ENCODE measurements around the gene TMEM129.

TMEM129 gene

DNA sequence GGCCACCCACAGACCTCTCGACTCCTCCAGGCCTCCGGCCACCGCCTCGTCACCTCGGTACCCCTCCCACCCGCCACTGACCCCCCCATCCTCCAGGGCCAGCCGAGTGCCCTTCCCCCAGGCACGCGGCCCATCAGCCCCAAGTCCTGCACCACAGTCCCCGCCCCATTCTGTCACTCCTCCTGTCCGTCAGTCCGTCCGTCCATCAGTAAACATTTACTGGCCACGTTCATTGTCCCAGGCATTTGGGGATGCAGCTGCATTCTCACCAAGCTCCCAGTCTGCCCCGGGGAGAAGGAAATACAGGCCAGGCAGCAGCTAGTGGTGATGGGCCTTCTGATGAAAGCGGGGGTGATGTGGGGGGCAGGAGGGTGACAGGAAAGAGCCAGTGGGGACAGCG is 36.7 kb upstream of the TMEM129 start:
- no peak for DNase-seq

DNA sequence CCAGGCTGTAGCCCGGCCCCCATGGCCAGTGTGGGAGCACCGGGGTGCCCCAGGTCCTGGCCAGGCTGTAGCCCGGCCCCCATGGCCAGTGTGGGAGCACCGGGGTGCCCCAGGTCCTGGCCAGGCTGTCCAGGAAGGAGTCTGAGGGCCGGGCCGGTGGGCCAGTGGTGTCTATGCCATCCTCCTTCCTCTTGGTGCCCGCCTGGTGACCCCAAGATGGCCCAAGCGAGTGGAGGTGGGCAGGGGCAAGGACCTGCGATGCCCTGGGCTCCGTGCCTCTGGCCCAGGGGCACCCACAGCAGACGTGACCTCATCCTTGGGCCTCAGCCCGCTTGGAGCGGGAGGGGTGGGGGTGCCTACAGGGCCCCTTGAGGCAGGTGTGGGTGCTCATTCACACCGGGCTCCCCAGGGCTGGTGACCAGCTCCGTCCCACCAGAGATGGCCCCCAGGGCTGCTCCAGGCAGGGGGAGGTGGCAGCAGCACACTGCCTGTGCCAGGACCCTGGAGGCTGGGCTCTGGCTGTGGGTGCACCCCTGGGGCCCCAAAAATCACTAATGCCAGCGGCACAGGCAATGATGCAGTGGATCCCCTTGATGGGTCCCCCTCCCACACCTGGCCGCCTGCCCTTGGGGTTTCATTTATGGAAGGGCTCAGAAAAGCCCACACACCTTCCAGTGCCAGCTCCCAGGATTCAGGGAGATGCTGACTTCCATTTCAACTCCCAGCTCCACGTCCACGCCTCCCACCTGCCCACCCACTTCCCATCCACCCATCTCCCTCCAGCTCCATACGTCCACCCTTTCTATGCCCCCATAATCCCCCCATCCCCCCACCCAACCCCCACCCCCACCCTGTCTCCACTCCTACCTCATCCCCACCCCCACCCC is 36.0 kb upstream of the TMEM129 start:
- no peak for DNase-seq

DNA sequence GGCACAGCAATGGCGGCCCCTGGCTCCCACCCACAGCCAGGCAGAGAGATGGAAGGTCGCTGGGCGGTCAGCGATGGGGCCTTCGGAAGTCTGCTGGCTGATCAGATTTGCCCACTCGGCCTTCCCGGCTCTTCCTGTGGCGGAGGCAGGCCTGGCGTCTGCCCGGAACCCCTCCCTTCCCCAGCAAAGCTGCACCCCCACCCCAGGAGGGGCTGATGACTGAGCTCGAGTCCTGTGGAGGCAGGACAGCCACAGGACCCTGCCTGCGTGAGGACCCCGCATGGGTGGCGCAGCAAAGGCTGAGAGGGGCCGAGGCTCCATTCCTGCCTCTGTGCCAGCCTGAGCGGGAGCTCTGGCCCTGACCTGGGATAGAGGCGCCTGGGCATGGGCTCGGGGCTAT is 35.0 kb upstream of the TMEM129 start:
- no peak for DNase-seq

DNA sequence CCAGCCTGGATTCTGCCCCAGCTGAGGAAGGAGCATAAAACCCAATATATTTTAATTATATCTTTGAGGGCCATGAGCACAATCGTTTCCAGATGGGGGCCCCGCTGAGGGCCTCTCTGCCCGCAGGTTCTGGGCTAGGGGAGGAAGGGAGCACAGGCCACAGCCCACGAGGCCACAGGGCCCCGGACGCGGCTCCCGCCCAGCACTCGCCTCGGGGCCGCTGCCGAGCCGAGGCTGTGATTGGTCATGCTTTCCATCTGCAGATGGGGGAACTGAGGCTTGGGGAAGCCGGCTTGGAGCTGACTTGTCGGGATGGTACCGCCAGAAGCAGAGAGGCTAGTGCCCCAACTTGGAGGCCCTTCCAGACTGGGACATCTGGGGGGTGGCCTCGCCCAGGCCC is 34.2 kb upstream of the TMEM129 start:
- no peak for DNase-seq

DNA sequence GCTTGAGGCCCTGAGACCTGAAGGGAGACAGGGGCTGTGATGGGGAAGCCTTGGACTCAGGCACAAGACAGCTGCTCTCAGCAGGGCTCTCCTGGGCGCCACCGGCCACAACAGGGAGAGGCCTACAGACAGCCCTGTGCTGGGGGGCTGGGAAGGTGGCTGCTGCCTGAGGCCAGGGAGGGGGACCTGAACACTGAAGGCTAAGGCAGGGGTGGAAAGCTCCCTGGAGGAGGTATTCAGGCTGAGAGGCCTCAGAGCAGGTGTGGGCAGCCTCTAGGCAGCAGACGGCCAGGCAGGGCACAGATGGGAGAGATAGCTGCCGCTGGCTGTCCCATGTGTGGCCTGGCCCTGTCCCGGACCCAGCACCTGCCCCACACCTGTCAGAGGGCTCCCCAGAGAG is 33.2 kb upstream of the TMEM129 start:
- DNase-seq, result no peak

DNA sequence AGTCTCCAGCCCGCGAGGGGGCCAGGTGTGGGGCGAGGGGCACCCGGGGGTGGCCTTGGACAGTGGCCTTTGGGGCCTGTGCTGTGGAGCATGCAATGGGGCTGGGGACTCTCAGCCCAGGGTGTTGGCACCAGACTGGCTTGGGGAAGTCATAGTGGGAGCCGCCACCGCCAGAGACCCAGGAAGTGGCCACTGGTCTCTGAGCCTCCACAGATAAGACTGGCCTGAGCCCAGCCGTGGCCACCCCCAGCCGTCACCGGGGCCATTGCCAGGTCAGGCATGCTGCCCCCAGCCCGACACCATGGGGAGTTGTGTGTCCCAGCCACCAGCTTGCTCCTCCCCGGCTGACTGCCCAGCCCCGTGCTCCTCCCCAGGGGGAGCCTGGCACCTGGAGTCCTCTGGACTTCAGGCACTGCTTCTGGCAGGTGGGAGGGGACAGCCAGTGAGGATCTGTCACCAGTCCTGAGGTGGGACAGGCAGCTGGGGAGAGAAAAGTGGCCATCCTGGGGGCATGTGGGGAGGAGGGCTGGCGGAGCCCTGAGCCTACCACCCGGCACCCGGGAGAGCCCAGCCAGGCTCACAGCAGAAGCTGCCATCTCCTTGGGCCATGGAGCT is 32.7 kb upstream of the TMEM129 start:
- no peak for DNase-seq

DNA sequence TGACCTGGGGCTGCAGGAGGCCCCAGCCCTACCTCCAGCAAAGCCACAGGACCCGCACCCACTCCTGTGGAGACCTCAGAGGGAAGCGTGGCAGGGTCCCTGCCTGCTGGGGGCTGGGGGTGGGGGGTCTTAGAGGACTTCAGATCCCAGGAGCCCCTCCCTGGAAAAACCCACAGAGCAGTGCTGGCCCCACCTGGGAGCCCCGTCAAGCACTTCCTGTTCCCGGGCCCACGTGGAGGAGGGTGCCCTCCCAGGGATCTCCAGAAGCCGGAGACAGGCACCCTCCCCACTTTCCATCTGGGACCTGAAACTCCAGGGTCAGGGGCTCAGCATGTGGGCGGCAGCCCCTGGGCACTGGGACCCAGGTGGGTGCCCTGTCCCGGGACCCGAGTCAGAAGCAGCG is 32.2 kb upstream of the TMEM129 start:
- no peak for DNase-seq

DNA sequence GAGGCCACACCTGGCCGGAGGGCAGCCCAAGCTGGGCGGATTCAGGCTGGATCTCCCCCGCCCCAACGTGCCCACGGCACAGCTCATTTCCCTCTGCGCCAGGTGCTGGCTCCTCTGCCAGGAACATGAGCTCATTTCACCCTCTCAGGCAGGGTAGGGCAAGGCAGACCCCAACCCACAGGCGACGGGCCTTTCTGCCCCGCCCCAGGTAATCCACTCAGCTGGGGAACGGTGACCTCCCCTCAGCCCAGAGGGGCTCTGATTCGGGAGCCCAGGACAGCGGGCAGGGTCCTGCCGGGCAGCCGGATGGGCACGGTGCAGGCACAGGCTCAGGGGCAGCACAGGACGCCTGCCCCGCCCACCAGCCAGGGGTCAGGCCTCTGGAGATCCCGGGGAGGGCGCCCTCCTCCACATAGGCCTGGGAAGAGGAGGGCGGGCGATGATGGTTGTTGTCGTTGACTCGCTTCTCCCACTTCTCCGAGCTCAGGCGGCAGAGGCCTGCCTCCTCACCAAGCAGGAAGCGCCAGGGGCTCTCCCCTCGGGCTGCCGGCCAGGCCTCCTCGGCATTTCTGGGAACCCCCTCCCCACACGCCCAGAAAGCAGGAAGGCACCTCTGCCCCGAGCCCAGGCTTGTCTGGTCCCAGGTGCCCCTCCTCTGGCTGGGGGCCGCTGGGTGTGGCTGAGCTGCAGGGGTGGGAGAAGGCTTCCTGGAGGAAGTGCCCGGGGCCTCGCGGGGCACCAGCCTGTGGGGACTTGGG is 31.3 kb upstream of the TMEM129 start:
- DNase-seq, result no peak

DNA sequence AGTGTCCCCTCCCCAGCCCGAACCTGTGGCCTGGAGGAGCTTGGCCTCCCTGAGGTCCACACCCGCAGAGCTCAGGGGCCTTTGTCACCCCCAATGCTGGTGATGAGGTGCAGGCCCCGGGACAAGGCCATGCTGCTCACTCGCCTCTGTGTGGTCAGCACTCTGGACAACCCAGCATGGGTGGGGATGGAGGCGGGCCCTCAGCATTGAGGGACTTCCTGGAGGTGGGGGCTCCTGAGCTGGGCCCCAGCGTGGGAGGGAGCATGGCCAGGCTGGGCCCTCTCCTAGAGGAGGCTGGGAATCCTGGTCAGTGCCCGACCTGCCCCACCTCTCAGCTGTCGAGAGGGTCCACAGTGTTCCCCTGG is 30.8 kb upstream of the TMEM129 start:
- no peak for DNase-seq

DNA sequence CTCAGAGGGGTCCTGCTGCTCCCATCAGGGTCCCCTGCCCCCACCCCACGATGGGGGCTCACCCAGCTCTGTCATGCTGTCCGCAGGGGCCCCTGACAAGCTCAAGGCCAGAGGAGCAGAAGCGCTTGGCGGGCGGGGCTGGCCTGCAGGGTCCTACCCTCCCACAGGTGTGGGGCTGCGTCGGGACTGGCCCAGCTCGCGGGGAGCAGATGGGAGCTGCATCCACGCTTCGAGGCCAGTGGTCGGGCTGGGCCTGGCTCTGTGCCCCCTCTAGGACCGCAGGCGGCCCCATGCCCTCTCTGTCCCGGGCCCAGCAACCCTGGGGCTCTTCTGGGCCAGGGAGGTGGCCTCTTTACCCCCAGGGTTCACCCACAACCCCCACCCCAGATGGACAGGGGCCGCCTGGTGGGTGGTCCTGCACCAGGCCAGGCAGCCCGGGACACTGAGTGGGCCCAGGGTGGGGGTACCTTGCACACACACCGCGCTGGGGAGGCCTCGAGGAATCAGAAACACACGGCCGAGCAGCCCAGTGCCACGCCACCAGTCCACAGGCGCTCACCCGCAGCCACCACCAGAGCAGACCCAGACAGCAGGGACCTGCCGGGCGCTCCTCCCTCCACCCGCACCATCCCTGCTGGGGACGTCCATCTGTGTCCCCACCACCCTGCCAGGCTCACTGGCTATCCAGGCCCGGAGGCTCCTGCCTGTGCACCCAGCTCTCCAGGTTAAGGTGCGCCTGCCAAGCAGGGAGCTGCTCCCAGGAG is 30.2 kb upstream of the TMEM129 start:
- DNase-seq, result no peak

DNA sequence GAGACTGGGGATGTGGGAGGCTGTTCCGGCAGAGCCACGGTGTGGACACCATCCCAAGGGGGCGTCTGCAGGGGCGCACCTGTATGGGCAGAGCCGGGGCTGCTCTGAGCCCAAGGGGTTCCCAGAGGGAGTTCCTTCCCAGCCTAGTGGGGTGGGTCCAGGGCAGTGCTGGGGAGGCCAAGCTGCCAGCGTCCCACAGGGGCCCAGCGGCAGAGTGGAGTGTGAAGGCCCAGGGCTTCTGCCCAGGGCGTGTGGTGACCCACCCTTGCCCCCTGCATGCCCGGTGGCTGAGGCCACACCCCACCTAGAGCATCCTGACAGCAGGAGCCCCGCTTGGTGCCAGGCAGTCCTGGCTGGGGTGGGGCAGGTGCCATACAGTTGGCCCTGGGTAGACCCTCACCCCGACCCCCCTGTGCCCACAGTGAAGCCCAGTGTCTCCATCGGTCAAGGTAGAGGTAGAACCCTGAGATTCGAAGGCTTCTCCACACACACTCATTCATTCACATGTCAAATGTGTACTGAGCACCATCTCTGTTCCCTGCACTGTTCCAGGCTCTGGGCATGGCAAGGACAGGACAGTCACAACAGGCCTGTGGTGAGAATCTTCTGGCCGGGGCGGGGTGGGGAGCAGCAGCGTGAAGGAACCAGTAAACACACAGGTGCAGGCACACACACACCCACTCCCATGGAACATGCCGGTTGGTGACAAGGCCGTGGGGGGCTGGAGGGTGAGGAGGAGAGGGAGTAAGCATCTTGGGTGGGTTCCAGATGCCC is 29.4 kb upstream of the TMEM129 start:
- DNase-seq, result no peak

DNA sequence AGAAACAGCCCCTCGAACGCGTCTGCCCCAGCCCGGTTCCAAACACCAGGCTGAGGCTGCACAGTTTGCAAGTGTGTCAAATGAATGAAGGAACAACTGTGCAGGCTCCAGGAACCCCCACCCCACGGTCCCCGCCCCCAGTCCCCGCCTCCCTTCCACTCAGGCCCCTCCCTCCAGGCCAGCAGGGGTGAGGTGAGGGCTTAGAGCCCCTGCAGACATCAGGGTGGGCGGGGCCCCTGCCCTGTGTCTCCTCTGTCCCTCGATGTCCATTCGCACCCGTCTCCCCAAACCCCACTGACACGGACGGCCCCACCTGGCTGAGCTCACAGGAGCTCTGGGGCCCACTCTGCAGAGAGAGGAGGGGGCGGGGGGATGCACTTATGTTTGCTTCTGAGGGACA is 28.7 kb upstream of the TMEM129 start:
- no peak for DNase-seq

DNA sequence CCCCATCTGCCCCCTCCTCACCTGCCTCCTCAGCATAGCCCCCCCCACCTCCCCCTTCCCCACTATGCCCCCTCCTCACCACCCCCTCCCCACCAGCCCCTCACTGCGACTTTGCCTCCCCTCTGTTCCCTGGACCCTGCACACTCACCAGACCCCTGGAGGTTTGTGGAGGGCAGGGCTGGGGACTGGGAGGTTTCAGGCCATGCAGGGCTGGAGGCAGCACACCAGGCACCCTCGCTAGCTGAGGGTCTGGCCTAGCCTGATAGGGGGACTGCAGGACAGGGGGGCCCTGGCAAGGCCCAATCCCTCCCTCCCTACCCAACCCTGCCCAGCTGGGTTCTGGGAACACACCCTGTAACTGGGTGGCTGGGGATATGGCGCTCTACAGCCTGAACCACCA is 28.2 kb upstream of the TMEM129 start:
- no peak for DNase-seq

DNA sequence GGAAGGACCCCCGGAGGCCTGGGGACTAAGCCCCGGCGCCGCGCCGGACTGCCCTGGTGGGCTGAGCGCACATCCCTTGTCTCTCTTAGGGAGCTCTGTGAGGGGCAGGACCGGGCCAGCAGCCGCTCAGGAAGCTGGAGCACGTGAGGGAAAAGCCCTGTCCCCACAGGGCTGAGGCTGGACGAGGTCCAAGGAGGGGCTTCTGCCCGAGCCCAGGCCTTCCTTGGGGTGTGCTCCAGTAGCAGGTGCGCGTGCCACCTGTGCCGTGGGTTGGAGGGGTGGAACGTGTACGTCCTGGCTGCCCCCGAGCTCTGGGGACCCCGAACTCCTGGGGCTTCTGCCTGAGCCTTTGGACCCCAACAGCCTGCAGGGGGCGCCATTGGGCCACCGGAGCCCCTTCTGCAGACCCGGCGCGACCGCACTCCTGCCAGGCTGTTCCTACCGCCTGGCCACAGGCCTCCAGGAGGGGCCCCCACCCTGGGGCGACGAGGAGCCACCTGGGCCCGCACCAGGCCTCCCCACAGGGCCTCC is 27.4 kb upstream of the TMEM129 start:
- peak; percentile 69 for DNase-seq

DNA sequence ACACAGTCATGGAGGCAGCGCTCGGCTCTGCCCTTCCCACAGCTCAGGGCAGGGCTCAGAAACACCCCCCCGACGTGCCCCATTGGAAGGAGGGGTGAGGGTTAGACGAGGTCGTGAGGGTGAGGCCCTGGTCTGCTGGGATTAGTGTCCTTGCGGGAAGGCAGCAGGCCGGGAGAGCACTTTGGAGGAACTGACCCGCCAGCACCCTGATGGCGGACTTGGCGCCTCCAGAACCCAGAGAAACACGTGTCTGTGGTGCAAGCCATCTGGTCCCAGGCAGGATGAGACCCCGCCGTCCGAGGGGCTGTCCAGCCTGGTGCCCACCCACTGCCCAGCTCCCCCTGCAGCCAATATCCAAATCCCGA is 26.5 kb upstream of the TMEM129 start:
- DNase-seq, result no peak

DNA sequence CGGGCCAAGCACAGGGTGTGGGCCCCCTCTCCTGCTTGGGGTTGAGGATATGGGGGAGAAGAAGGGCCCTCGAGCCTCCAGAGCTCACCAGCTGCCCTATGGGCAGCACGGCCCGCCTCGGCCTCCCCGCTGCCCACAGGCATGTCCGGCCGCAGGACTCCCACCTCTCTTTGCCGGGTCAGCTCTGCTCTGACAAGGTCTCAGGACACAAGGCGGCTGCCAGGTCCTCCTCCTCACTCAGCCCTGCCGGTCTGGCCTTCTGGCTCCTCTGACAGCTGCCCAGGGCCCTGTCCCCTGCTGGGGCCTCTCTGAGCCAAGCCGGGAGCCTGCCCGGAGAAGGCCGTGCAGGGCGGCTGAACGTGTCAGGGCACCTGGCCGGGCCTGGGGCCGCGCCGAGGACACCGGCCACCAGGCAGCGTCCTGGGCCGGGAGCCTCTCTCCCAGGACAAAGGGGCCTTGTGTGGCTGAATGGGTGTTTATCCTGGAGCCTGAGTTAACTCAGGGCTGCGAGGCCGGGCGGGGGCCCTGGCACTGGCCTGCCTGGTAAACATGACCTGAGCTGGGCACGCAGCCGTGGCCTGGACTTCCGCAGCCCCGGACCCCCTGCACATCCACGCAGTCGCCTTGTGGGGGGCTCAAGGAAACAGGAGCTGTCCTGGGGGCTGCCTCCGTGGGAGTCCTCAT is 25.9 kb upstream of the TMEM129 start:
- no peak for DNase-seq

DNA sequence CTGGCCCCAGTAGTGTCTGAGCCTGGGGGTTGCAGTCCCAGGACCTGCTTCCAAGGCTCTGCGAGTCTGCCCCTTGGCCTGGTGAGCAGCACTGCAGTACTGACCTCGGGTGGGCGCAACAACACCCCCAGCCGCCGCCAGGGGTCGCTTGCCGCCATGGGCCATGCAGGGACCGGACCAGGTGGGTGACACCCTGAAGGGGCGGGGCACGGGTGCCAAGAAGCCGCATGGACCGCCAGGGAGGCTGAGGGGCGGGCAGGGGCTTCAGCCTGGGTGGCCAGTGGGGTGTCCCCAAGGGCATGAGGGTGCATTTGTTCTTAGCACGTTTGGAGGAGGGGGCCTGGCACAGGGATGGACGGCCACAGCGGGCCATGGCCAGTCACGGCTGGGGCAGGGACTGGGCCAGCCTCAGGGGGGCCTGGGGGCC is 25.2 kb upstream of the TMEM129 start:
- DNase-seq, result peak; percentile 67

DNA sequence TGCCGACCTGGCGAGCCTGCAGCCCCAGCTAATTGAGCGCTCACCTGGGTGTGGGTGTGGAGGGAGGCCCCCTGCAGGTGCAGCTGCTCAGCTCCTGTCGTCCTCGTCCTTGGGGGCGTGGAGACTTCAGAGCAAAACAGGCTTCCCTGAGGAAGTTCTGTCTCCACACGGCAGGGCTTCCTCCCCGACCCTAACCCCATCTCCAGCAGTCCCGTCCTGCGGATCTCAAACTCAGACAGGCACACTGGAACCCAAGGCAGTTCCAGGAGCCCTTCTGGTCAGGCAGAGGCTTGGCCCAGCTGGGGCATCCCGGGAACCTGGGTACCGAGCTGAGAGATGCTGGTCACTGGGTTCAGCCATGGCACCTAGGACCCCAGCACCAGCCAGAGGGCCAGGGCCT is 24.6 kb upstream of the TMEM129 start:
- DNase-seq, result no peak

DNA sequence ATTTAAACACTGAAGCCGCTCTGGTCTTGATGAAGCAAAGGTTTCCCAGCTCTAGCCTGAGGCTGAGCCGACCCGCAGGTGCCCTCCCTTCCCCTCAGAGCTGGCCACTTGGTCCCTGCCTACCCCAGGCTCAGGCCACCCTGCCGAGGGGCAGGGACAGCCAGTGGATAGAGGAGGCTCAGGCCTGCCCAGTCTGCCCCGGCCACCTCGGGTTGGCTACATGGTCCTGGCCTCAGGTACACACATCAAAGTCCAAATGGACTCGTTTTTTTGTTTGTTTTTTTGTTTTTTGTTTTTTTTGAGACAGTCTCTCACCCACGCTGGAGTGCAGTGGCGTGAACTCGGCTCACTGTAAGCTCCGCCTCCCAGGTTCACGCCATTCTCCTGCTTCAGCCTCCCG is 24.0 kb upstream of the TMEM129 start:
- DNase-seq, result no peak

DNA sequence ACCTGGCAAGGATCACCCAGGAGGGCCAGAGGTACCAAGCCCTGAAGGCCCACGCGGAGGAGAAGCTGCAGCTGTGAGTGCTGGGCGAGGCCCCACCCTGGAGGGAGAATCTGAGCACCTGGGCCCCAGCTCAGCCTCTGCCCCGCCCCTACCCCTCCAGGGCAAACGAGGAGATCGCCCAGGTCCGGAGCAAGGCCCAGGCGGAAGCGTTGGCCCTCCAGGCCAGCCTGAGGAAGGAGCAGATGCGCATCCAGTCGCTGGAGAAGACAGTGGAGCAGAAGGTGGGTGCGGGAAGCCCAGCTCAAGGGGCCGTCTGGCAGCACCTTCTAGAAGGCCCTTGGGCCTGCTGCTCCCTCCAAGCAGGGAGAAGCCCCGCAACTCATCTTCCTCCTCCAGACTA is 23.4 kb upstream of the TMEM129 start:
- no peak for DNase-seq

DNA sequence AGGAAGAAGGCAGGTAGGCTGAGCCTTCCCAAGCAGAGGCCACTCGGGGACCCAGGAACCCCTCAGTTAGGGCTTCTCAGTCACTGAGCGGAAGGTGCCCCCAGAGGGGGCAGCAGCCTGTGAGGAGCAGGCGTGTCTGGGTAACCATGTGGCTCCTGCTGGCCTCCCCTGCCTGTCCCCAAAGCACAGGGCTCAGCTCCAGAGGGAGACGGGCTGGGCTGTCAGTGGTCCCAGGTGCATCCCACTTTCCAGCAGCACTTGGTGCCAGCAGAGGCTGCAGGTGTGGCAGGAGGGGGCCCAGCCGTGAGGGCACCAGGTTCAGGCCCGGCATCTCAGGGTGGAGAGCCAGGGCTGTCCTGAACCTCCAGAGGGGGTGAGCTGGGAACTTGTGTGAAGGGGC is 22.9 kb upstream of the TMEM129 start:
- DNase-seq, result no peak

DNA sequence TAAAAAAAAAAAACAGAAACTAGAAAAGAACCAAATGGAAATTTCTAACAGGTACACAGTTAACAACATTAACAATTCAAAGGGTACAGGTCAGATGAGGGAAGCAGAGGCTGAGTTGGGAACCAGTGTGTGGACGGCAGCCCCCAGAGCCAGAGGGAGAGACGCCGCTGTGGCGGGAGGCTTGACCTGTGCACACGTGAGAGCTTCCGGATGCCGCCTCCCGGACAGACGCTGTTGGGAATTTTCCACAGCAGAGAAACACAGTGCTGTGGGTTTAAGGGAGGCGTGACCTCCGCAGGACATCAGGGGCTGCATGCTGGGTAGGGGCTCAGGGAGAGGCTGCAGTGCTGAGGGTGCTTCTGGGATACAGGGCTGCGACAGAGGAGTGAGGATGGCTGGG is 22.4 kb upstream of the TMEM129 start:
- no peak for DNase-seq

Data from EL (cell line).